PFSK-1 (cell line): Measurements from ENCODE around the gene CARS2.

ENCODE experiments used
- FOXP2 ChIP-seq: optimal IDR thresholded peaks from 2 replicates; pipeline ENCODE3; 2011; ENCODE audit warnings: borderline replicate concordance, control low read depth, inconsistent platforms; ENCODE audit not compliant: insufficient read depth; ENCODE audit errors: extremely low read length, extremely low read depth
- POLR2AphosphoS5 ChIP-seq: IDR thresholded peaks from 2 replicates; pipeline ENCODE4 v1.6.1; 2012; ENCODE audit warnings: low read depth, mild to moderate bottlenecking, control low read depth, low read length, moderate library complexity
- REST ChIP-seq, 2 experiments: IDR thresholded peaks; 2 replicates each; pipeline versions ENCODE4 v1.6.1 to v1.8.0; 2011 to 2012; ENCODE audit warnings: low read depth in 2 of 2, low read length in 2 of 2, control low read depth in 1 of 2, inconsistent platforms in 1 of 2, mild to moderate bottlenecking in 1 of 2, moderate library complexity in 1 of 2; ENCODE audit not compliant: insufficient read depth in 1 of 2
- SIN3A ChIP-seq: IDR thresholded peaks from 2 replicates; pipeline ENCODE4 v1.6.1; 2012; ENCODE audit warnings: mild to moderate bottlenecking, low read length, moderate library complexity, borderline replicate concordance; ENCODE audit not compliant: insufficient read depth
- TAF1 ChIP-seq: IDR thresholded peaks from 2 replicates; pipeline ENCODE4 v1.6.1; 2012; ENCODE audit warnings: low read length, control low read depth, borderline replicate concordance; ENCODE audit not compliant: insufficient read depth

The CARS2 gene

GRCh38 chr13:110702089-110702488 lies 3.8 kb downstream of the CARS2 start:
- TF ChIP-seq FOXP2 (no peak), POLR2AphosphoS5 (no peak), SIN3A (no peak), REST (IDR thresholded peaks at IDR 0.05; ENCODE audit: insufficient read depth in 1 of 2, low read depth in 2 of 2, low read length in 2 of 2) (no peak)

- TF ChIP-seq FOXP2 (no peak), SIN3A (no peak), REST (IDR thresholded peaks at IDR 0.05; ENCODE audit: insufficient read depth in 1 of 2, low read depth in 2 of 2, low read length in 2 of 2) (no peak), TAF1 (no peak), POLR2AphosphoS5 (no peak)
Observed at GRCh38 chr13:110700641-110701040, 5.3 kb downstream of the CARS2 start.

- TF ChIP-seq TAF1 (no peak), POLR2AphosphoS5 (no peak), SIN3A (no peak), REST (IDR thresholded peaks at IDR 0.05; ENCODE audit: insufficient read depth in 1 of 2, low read depth in 2 of 2, low read length in 2 of 2) (no peak), FOXP2 (no peak)
Observed at GRCh38 chr13:110700186-110700585, 5.7 kb downstream of the CARS2 start.

- TF ChIP-seq TAF1 (no peak), SIN3A (no peak), REST (IDR thresholded peaks at IDR 0.05; ENCODE audit: insufficient read depth in 1 of 2, low read depth in 2 of 2, low read length in 2 of 2) (no peak), POLR2AphosphoS5 (no peak), FOXP2 (no peak)
Observed at GRCh38 chr13:110699148-110700145, 6.5 kb downstream of the CARS2 start.
